ENCODE measurements around the gene FAM187B. TPM values are rescaled to one million over a fixed set of nuclear protein-coding genes. Genes with fewer than 3 reads are reported as not detected.

The FAM187B gene
- total and polyA plus RNA-seq, 10 donors = 0.48 to 0.61 (median 0.51) TPM; not detected in 7

- intact Hi-C loops (cut with DNase I; ENCODE audit: low total_unique reads) = no loop called here
Measured at GRCh38 chr19:35236638-35237400, 8.3 kb upstream of the FAM187B start.

GRCh38 chr19:35232912-35233311 lies 4.4 kb upstream of the FAM187B start:
- intact Hi-C loops (cut with DNase I; ENCODE audit: low total_unique reads) = no loop called here

More at GRCh38 chr19:35236638-35237400, 8.3 kb upstream of the FAM187B start:
- Histone ChIP-seq H3K4me1 (peaks cover 0 to 22% (median 9%) of the 10 kb centered on the region in 6 donors), H3K36me3 (peaks cover 0 to 4% (median 0%) of the 10 kb centered on the region in 6 donors), H3K27me3 (replicated peaks in 1 of 7) (no peaks in the 10 kb centered on the region), H3K27ac (no peak overlapping the region), H3K9me3 (peaks cover 3 to 13% (median 9%) of the 10 kb centered on the region in 8 donors), H3K4me3 (no peak overlapping the region)
- peak in 4 of 11 experiments; percentile 16 to 38 (median 32) for TF ChIP-seq CTCF (IDR thresholded peaks at IDR 0.05 in 8 of 11, conservative IDR thresholded peaks at IDR 0.05 in 3 of 11)
- TF ChIP-seq POLR2A (IDR thresholded peaks at IDR 0.05) = no peak
- WGBS, 5 donors = 71 to 77% (median 76%) methylated on average over 6 of the region's 6 CpGs
- no peak for DNase-seq

GRCh38 chr19:35231956-35232645 lies 3.6 kb upstream of the FAM187B start:
- Histone ChIP-seq H3K27me3 (replicated peaks in 1 of 7) (no peaks in the 10 kb centered on the region), H3K36me3 (peaks cover 0 to 4% (median 0%) of the 10 kb centered on the region in 6 donors), H3K4me3 (no peak overlapping the region), H3K27ac (no peak overlapping the region), H3K4me1 (peaks cover 0 to 4% (median 0%) of the 10 kb centered on the region in 6 donors), H3K9me3 (no peaks in the 10 kb centered on the region)
- 79 to 97% (median 94%) methylated on average over 14 of the region's 14 CpGs for WGBS, 5 donors
- no peak for DNase-seq
- TF ChIP-seq CTCF (IDR thresholded peaks at IDR 0.05 in 8 of 11, conservative IDR thresholded peaks at IDR 0.05 in 3 of 11) = no peak
- no peak for TF ChIP-seq POLR2A (IDR thresholded peaks at IDR 0.05)
- no peak for TF ChIP-seq POLR2AphosphoS5 (IDR thresholded peaks at IDR 0.05)
- intact Hi-C loops (cut with DNase I; ENCODE audit: low total_unique reads) = no loop called here

More at GRCh38 chr19:35232912-35233311, 4.4 kb upstream of the FAM187B start:
- no peak for DNase-seq
- TF ChIP-seq POLR2AphosphoS5 (IDR thresholded peaks at IDR 0.05) (no peak), CTCF (IDR thresholded peaks at IDR 0.05 in 8 of 11, conservative IDR thresholded peaks at IDR 0.05 in 3 of 11) (no peak), POLR2A (IDR thresholded peaks at IDR 0.05) (no peak)
- WGBS, 5 donors = 62 to 85% (median 78%) methylated on average over 5 of the region's 5 CpGs
- peaks cover 0 to 4% (median 0%) of the 10 kb centered on the region in 6 donors for H3K36me3 ChIP-seq
- no peaks in the 10 kb centered on the region for H3K9me3 ChIP-seq
- no peak overlapping the region for H3K4me3 ChIP-seq
- no peaks in the 10 kb centered on the region for H3K27me3 ChIP-seq (replicated peaks in 1 of 7)
- H3K27ac ChIP-seq = no peak overlapping the region
- H3K4me1 ChIP-seq = peaks cover 0 to 4% (median 0%) of the 10 kb centered on the region in 6 donors

GRCh38 chr19:35229601-35230000 lies 1.1 kb upstream of the FAM187B start:
- intact Hi-C loops (cut with DNase I; ENCODE audit: low total_unique reads) = no loop called here
- Histone ChIP-seq H3K4me3 (no peak overlapping the region), H3K36me3 (peaks cover 0 to 4% (median 0%) of the 10 kb centered on the region in 6 donors), H3K4me1 (peaks cover 0 to 10% (median 0%) of the 10 kb centered on the region in 6 donors), H3K27ac (no peak overlapping the region), H3K9me3 (no peaks in the 10 kb centered on the region), H3K27me3 (replicated peaks in 1 of 7) (no peaks in the 10 kb centered on the region)
- WGBS, 5 donors = 95 to 98% (median 96%) methylated on average over 8 of the region's 8 CpGs
- no peak for DNase-seq
- TF ChIP-seq POLR2A (IDR thresholded peaks at IDR 0.05) = no peak
- TF ChIP-seq CTCF (IDR thresholded peaks at IDR 0.05 in 8 of 11, conservative IDR thresholded peaks at IDR 0.05 in 3 of 11) = no peak
- no peak for TF ChIP-seq POLR2AphosphoS5 (IDR thresholded peaks at IDR 0.05)

Data from spleen (tissue), 11 donors.